Measurements from ENCODE around the gene RAD9A.
"Not testable (repeated sequence)": the region's sequence is repeated elsewhere in the genome, so short reads cannot be mapped to it uniquely, and the experiment has no call there.

Gene RAD9A

GRCh38 chr11:67423466-67423865, 31.7 kb downstream of the RAD9A start:
- no peak for DNase-seq (ENCODE audit: low read depth in 3 of 3)

DNA sequence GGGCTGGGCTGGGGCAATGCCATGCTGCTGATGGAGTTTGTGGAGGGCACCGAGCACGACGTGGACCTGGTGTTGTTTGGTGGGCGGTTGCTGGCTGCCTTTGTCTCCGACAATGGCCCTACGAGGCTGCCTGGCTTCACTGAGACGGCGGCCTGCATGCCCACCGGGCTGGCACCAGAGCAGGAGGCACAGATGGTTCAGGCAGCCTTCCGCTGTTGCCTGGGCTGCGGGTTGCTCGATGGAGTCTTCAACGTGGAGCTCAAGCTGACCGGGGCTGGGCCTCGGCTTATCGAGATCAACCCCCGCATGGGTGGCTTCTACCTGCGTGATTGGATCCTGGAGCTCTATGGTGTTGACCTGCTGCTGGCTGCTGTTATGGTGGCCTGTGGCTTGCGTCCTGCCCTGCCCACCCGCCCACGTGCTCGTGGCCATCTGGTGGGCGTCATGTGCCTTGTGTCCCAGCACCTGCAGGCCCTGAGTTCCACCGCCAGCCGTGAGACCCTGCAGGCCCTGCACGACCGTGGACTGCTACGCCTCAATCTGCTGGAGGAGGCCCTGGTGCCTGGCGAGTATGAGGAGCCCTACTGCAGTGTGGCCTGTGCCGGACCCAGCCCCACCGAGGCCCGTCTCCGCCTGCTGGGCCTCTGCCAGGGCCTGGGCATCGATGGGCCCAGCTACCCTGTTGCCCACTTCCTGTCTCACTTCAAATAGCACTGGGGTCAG, 32.3 kb downstream of the RAD9A start:
- no peak for DNase-seq (ENCODE audit: low read depth in 3 of 3)

- not testable (repeated sequence) for DNase-seq (ENCODE audit: low read depth in 3 of 3)
Observed at GRCh38 chr11:67427364-67427859, 35.6 kb downstream of the RAD9A start.

DNA sequence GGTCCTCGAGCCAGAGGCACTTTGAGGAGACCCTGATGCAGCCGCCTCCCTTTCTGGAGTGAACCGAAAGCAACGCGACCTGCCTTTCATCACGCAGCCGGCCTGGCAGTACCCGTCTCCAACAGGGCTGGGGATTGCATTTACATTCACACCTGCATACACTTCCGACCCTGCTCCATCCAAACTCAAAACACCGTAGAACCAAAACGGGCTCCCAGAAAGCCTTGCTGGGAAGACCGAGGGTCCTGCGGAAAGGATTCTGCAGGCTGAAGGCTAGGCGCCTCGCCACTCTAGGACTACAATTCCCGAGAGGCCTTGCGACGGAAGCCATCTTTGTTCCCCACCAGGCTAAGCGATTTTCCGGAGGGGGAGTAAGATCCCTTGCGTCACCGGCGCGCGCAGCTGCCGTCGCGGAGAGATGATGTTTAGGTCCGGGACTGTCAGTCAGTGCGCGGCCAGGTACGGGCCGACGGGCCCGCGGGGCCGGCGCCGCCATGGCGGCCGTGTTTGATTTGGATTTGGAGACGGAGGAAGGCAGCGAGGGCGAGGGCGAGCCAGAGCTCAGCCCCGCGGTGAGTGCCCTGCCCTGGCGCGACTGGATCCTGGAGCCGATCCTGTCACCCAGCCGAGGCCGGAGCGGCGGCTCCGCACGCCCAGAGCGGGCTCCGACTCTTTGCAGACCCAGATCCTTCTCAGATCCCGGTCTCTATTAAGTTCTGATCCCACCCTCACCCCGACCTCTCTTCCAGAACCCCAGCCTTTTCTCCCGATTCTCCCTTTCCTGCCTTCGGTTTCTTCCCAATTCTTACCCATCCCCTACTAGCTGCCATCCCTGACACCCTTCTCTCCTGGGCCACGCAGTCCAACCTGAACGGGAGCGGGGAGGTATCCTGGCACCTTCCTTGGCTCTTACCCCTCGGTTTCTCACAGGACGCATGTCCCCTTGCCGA, 36.5 kb downstream of the RAD9A start, which contains the start of gene RPS6KB2:
TSS of gene RPS6KB2 (plus strand) at position 443 of the 950 bp plus-strand sequence. CDS start at position 495, 52 bp downstream.
- DNase-seq (ENCODE audit: low read depth in 3 of 3), result peak; percentile 99 to 100 (median 99)

GRCh38 chr11:67429038-67429668, 37.4 kb downstream of the RAD9A start:
- DNase-seq (ENCODE audit: low read depth in 3 of 3), result no peak

DNA sequence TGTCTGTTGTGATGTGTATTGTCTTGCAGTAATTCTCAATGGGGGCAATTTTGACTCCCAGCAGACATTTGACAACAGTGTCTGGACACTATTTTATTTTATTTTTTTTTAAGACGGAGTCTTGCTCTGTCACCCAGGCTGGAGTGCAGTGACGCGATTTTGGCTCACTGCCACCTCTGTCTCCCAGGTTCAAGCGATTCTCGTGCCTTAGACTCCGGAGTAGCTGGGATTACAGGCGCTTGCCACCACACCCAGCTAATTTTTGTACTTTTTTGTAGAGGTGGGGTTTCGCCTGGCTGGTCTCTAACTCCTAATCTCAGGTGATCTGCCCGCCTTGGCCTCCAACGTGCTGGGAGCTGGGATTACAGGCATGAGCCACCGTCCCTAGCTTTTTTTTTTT, 37.9 kb downstream of the RAD9A start:
- no peak for DNase-seq (ENCODE audit: low read depth in 3 of 3)

GRCh38 chr11:67431346-67432249, 39.8 kb downstream of the RAD9A start:
- no peak for DNase-seq (ENCODE audit: low read depth in 3 of 3)

- no peak for DNase-seq (ENCODE audit: low read depth in 3 of 3)
Observed at GRCh38 chr11:67432655-67433349, 41.0 kb downstream of the RAD9A start.

GRCh38 chr11:67433536-67434394, 42.0 kb downstream of the RAD9A start:
- no peak for DNase-seq (ENCODE audit: low read depth in 3 of 3)

- DNase-seq (ENCODE audit: low read depth in 3 of 3), result no peak
Observed at GRCh38 chr11:67434395-67434881, 42.7 kb downstream of the RAD9A start.

DNA sequence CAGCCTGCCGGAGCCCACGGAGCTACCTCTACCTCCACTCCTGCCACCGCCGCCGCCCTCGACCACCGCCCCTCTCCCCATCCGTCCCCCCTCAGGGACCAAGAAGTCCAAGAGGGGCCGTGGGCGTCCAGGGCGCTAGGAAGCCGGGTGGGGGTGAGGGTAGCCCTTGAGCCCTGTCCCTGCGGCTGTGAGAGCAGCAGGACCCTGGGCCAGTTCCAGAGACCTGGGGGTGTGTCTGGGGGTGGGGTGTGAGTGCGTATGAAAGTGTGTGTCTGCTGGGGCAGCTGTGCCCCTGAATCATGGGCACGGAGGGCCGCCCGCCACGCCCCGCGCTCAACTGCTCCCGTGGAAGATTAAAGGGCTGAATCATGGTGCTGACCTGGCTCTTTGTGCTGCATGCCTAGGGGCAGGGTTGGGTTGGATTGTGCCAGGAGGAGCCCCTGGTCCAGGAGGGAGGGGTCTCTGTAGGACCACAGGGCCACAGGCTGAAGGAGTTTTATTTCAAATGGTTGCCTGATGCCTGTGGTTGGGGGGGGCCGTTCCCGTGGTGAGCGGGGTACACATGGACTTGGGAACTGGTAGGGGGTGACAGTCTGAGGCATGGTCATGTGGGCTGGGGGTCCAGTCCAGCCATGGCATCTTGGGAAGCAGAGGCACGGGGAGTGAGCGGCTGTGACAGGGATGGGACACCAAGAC, 43.4 kb downstream of the RAD9A start:
- no peak for DNase-seq (ENCODE audit: low read depth in 3 of 3)

GRCh38 chr11:67435727-67436458, 44.1 kb downstream of the RAD9A start:
- DNase-seq (ENCODE audit: low read depth in 3 of 3), result no peak

- peak in 2 of 3 experiments; percentile 61 to 85 for DNase-seq (ENCODE audit: low read depth in 3 of 3)
Observed at GRCh38 chr11:67436459-67437081, 44.8 kb downstream of the RAD9A start.

GRCh38 chr11:67437082-67437808, 45.5 kb downstream of the RAD9A start, which contains the start of gene PTPRCAP:
Gene PTPRCAP (minus strand): TSS chr11:67437682. CDS start chr11:67437619, 63 bp downstream.
- DNase-seq (ENCODE audit: low read depth in 3 of 3), result peak in 1 of 3 experiments; percentile 84

DNA sequence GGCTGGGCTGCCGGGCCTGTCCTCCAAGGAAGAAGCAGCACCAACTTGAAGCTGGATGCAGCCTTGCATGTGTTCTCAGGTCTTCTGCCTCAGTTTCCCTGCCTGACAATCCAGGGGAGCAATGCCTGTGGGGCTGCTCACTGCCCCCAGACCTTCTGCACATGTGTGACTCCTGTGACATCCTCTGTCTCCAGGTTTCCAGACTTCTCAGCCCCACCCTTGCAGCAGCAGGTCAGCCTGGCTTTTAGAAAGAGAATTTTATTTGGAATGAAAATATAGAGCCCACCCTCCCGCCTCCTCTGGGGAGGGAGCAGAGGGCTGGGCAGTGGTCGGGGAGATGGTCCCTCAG, 46.0 kb downstream of the RAD9A start:
- no peak for DNase-seq (ENCODE audit: low read depth in 3 of 3)

DNA sequence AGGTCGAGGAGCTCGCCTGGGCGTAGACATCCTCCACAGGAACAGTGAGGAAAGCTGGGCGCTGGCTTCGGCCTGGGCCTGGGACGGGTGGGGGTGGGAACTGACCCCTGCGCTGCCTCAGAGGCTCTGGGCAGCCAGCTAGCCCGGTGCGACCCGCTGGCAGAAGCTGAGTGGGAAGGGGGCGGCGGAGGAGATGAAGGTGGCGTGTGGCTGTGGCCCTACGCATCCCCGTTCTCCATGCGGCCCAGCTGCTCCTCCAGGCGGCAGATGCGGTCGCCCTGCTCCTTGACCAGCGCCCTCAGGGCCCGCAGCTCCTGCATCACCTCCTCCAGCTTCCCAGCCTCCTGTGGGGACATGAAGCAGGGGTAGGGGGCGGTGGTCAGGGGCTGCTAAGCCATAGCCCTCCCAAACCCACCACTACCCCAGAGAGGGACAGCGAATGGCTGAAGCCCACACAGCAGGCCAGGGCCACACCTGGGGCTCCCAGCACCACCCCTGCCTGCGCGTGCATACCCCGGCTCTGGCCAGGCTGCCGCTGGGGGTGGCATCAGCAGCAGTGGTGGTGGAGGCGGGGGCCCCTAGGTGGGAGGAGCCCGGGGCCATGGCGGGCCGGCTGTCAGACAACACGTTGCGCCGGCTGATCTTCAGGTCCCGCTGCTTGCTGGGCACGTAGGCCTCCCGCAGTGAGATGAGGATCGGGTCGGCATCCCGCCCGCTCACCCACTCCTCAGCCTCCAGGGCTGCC, 46.5 kb downstream of the RAD9A start:
- peak in 2 of 3 experiments; percentile 65 to 87 for DNase-seq (ENCODE audit: low read depth in 3 of 3)
